ENCODE data around the gene FCAMR. TPM values are rescaled to one million over a fixed set of nuclear protein-coding genes. Genes with fewer than 3 reads are reported as not detected.

FCAMR gene, protein sequence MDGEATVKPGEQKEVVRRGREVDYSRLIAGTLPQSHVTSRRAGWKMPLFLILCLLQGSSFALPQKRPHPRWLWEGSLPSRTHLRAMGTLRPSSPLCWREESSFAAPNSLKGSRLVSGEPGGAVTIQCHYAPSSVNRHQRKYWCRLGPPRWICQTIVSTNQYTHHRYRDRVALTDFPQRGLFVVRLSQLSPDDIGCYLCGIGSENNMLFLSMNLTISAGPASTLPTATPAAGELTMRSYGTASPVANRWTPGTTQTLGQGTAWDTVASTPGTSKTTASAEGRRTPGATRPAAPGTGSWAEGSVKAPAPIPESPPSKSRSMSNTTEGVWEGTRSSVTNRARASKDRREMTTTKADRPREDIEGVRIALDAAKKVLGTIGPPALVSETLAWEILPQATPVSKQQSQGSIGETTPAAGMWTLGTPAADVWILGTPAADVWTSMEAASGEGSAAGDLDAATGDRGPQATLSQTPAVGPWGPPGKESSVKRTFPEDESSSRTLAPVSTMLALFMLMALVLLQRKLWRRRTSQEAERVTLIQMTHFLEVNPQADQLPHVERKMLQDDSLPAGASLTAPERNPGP
- total RNA-seq, result not detected

DNA sequence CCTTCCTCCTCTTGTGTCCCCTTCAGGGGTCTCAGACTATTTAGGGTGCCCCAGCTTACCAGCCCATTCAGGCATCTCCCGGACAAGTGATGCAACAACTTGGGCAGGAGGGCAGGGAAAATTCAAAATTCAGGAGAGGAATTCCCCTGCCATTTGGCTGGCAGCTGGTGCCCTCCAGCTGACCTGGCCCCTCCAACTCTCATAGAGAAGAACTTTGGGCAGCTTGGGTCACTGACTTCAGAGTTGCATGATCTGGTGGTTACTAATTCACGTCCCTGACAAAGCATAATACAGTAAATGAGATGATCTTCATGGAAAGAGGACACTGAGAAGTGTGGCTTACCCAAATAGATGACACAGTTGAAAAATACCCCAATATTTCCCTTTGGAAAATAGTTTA lies at the start of gene FCAMR:
FCAMR (minus strand) TSS at position 15 of the 400 bp plus-strand sequence. CDS start 335 bp downstream, outside the sequence.

DNA sequence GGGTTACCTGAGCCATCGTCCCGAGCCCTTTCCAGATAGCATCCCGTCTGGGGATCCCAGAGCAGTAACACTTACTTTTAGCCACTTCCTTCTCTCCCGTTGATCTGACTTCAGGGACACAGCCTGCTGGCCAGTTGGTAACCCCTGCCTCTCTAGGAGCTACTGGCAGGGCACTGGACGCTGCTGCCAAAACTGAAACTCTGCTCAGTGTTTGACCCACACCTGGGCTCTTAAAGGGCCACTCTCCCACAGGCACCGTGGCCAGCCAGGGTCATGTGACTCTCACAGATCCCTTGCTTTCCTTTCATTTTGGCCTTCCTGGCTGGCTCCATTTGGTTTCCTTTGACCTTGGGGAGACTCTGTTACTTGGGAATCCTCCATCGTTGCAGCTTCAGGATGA lies 24.0 kb downstream of the FCAMR start, which contains the start of gene PIGR:
PIGR (minus strand) TSS at position 206 of the 400 bp plus-strand sequence. CDS start 5,935 bp downstream, outside the sequence.

DNA sequence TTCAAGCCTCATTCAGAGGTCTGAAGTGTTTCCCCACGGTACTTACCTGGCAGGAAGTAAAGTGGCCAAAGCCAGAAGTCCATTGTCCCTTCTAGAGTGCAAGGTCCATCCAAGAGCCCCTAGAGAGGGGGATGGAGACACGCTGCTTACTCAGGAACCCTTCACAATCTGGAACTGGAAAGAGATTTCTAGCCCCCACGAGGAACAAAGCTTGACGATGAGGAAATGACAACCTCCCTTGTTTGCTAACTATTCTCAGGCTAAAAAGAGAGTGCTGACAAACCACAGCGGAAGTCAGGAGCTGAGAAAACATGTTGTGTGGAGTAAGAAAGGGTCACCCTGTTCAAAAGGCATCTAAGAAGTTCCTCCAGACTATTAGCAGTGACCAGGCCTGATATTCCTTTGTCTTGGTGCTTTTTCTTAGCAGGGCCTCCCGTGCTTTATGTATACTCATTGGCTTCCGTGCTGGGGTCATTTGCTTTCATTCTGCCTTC lies 48.4 kb downstream of the FCAMR start, which contains the start of gene FCMR:
FCMR (minus strand) TSS at position 170 of the 494 bp plus-strand sequence; CDS start at position 83, 87 bp downstream.

Other genes starting within 250 kb of the FCAMR start
- not detected for gene IL19, start 199.7 kb downstream of the FCAMR start, total RNA-seq
- gene IL10, start 198.0 kb downstream of the FCAMR start, total RNA-seq, result not detected
- gene IL20, start 104.8 kb downstream of the FCAMR start, total RNA-seq, result under 1 TPM in 1 of 2 donors, not detected in 1; 0.34 TPM
- 10 to 100 TPM in 1 of 2 donors, 1 to 10 TPM in 1; 9.6 to 56.6 TPM for gene IL24, start 73.0 kb downstream of the FCAMR start, total RNA-seq
- 10 to 100 TPM in 1 of 2 donors, 1 to 10 TPM in 1; 4.5 to 11.0 TPM for gene FCMR, start 48.5 kb downstream of the FCAMR start, total RNA-seq
- not detected for gene PIGR, start 24.0 kb downstream of the FCAMR start, total RNA-seq
- under 1 TPM in 1 of 2 donors, not detected in 1; under 0.01 TPM for gene C1orf116, start 62.3 kb upstream of the FCAMR start, total RNA-seq
- 10 to 100 TPM in 1 of 2 donors, 1 to 10 TPM in 1; 8.3 to 10.3 TPM for gene YOD1, start 80.7 kb upstream of the FCAMR start, total RNA-seq
- gene PFKFB2, start 82.8 kb upstream of the FCAMR start, total RNA-seq, result 10 to 100 TPM; 12.0 to 23.1 TPM
- gene C4BPB, start 118.4 kb upstream of the FCAMR start, total RNA-seq, result not detected
- not detected for gene C4BPA, start 133.8 kb upstream of the FCAMR start, total RNA-seq

Measured in melanocyte of skin (primary cell).